Uterus (tissue), 2 donors: ENCODE measurements around the gene ATP6V1C2.

Experiments used
- CTCF ChIP-seq, 4 experiments: fragments of 200-600 bp in 2 of 4; fragments of 450-650 bp in 2 of 4; sonication (generic) in 2 of 4; IDR thresholded peaks; one replicate each; pipeline ENCODE4 v1.5.1; 2016 to 2019; ENCODE audit warnings: antibody characterized with exemption in 4 of 4, mild to moderate bottlenecking in 2 of 4, moderate library complexity in 1 of 4
- POLR2A ChIP-seq, 2 donors: fragments of 450-650 bp; IDR thresholded peaks; one replicate each; pipeline ENCODE4 v1.6.1; 2016; ENCODE audit warnings: antibody characterized with exemption in 2 of 2, mild to moderate bottlenecking in 1 of 2, moderate library complexity in 1 of 2

- no peak for TF ChIP-seq POLR2A (IDR thresholded peaks at IDR 0.05)
- no peak for TF ChIP-seq CTCF (IDR thresholded peaks at IDR 0.05)
Observed at GRCh38 chr2:10793816-10794215, 72.4 kb downstream of the ATP6V1C2 start.
